GM12874 (cell line): Measurements from ENCODE around the gene MAST3.
A peak's percentile ranks its signal among the peaks of the same experiment; 100 is the strongest.

Source experiments
- TF ChIP-seq, protein P1 (sequence below): IDR thresholded peaks from 2 replicates; pipeline ENCODE4 v1.5.1; 2011; ENCODE audit warnings: low read depth, mild to moderate bottlenecking, control low read depth, low read length, moderate library complexity; ENCODE audit not compliant: insufficient read depth

Gene MAST3

DNA sequence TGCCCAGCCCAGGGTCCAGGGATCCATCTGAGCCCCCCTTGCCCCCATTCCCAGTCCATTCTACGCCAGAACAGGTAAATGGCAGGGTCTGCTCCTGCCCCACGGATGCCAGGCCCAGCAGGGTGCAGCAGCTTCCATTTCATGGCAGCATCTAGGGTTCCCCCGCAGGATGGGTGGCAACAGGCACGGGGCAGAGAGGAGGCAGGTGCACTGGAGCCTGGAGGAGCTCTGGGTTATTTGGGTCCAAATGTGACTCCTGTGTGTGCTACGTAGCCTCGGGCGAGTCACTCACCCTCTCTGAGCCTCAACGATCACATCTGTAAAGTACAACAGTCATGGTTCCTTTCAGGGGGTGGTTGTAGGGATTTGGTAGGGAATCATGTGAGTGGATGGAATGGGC is 38.3 kb upstream of the MAST3 start:
- TF ChIP-seq, protein P1, sequence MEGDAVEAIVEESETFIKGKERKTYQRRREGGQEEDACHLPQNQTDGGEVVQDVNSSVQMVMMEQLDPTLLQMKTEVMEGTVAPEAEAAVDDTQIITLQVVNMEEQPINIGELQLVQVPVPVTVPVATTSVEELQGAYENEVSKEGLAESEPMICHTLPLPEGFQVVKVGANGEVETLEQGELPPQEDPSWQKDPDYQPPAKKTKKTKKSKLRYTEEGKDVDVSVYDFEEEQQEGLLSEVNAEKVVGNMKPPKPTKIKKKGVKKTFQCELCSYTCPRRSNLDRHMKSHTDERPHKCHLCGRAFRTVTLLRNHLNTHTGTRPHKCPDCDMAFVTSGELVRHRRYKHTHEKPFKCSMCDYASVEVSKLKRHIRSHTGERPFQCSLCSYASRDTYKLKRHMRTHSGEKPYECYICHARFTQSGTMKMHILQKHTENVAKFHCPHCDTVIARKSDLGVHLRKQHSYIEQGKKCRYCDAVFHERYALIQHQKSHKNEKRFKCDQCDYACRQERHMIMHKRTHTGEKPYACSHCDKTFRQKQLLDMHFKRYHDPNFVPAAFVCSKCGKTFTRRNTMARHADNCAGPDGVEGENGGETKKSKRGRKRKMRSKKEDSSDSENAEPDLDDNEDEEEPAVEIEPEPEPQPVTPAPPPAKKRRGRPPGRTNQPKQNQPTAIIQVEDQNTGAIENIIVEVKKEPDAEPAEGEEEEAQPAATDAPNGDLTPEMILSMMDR, result no peak

DNA sequence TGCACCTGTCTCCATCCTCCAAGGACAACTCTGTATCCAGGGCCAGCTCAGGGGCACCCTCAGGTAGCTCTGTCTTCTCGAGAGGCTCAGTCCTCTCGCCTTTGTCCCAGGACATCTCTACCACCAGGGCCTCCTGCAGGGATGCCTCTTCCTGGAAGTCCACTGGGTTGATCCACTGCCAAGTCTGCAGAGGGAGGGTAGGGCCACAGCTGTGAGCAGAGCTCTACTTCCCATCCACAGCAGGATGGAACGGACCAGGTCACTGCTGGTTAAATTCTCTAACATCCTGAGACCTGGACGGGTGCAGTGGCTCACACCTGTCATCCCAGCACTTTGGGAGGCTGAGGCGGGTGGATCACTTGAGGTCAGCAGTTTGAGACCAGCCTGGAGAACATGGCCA is 37.7 kb upstream of the MAST3 start:
- TF ChIP-seq, protein P1, result no peak

DNA sequence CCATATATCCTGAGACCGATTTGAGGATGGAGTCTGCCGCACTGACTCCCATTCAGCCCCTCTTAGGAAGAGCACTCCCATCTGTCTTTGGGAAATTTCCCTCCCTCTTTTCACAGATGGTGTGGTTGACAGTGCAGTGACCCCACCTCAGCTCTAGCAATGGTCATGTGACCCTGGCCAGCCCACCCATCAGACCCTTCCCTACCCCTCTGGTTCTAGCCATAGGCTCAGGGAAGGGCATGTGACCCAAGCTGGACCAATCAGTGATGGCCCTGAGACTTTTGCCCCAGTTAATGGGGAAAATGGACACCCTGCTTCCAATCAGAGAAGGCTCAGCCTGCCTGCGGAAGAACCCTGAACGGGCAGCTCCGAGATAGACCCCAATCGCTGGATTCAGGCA is 37.1 kb upstream of the MAST3 start:
- TF ChIP-seq, protein P1, result no peak

DNA sequence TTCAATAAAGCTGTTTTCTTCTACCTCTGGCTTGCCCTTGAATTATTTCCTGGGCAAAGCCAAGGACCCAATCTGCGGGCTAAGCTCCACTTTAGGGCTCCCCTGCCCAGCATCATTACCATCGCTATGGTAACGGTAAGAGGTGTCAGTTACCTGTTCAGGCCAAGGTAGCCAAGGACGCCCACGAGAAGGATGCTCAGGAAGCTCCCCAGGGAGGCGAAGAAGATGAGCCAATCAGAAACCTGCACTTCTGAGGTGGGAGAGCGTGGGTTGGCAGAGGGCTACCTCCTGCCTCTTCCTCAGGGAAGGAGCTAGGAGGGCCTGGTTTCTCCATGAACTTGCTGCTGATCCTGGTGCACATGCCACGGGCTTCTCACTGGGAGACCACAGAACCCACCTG is 35.5 kb upstream of the MAST3 start:
- TF ChIP-seq, protein P1, result no peak

DNA sequence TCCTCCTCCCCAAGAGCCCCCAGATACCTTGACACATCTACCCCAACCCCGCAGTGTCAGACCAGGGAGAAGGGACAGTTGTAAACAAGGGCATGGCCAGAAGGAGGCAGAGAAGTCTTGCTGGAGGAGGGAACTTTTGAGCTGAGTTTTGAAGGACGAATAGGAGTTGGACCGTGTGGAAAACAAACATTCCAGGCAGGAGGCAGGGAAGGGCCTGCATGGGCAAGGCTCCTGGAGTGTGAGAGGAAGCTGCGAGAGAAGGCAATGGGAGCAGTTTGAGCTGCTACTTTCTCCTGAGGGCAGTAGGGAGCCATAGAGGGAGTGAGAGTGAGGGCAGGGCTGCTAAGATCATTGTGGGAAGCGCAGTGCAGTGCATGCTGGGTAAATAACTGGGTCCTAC is 34.1 kb upstream of the MAST3 start:
- TF ChIP-seq, protein P1, result peak; percentile 39; the same call in 1 of the 2 replicates

DNA sequence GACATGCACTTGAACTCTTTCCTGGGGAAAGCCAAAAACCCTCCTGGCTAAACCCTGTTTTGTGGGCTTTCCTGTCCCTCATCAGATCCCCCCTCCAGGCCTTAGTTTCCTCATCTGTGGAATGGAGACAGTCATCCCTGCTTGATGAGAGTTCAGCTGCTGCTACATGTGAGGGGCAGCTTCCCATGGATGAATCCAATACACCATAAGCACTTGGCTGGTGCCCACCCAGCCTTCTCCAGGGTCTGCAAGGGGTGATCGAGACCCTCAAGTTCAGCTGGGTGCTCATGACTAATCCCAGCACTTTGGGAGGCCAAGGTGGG is 32.4 kb upstream of the MAST3 start:
- TF ChIP-seq, protein P1, result no peak

DNA sequence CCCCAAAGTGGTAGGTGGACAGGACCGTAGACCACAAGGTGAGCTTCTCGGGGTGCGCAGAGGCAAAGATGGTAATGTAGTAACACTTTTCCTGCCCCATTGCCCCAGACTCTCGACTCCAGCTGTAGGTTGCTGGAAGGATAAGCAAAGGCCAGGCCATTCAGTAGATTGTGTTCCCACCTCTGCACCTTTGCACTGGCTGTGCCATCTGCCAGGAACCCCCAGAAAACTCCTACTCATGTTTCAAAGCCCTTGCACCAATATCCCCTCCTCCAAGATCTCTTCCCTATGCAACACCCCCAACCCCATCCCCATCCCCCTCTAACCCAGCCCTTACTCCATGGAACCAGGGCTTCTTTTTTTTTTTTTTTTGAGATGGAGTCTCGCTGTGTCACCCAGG is 29.2 kb upstream of the MAST3 start:
- TF ChIP-seq, protein P1, result no peak

DNA sequence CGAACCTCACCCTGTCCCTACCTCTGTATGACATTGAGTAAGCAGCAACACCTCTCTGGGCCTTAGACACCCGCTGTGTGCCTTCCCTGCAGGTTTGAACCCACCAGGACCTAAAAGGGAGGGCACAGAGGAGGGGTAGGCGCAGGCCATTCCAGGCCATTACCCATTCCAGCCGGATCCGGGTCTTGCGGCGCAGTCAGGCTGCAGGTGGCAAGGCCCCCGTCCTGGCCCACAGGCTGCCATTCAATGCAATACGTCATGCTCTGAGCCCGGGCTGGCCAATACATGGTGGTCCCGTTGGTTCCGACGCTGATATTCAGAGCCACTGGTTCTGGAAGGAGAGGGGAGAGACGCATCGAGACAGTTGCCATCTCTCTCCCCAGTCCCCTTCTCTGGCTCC is 28.2 kb upstream of the MAST3 start:
- TF ChIP-seq, protein P1, result no peak
